HS-5 (cell line): ENCODE results near the gene BAZ2B.
"Not testable (repeated sequence)": the region's sequence is repeated elsewhere in the genome, so short reads cannot be mapped to it uniquely, and the experiment has no call there.

Experiments
- DNase-seq: peaks from one replicate; pipeline ENCODE4 v3.0.0-alpha.2; 2012; ENCODE audit warnings: low read depth

The BAZ2B gene

GRCh38 chr2:159535261-159535660 is 81.1 kb downstream of the BAZ2B start:
- DNase-seq, result not testable (repeated sequence)

GRCh38 chr2:159531475-159531874 is 84.9 kb downstream of the BAZ2B start:
- DNase-seq, result no peak

GRCh38 chr2:159526433-159526832 is 89.9 kb downstream of the BAZ2B start:
- no peak for DNase-seq

GRCh38 chr2:159525012-159525411 is 91.3 kb downstream of the BAZ2B start:
- DNase-seq, result no peak

GRCh38 chr2:159521272-159521671 is 95.1 kb downstream of the BAZ2B start:
- no peak for DNase-seq

GRCh38 chr2:159518321-159519005 is 97.9 kb downstream of the BAZ2B start:
- no peak for DNase-seq

GRCh38 chr2:159516241-159516758 is 100.0 kb downstream of the BAZ2B start:
- DNase-seq, result no peak

- no peak for DNase-seq
These were observed 100.9 kb downstream of the BAZ2B start for GRCh38 chr2:159515441-159515840.

- DNase-seq, result no peak
These were observed 102.6 kb downstream of the BAZ2B start for GRCh38 chr2:159513745-159514144.

- DNase-seq, result no peak
These were observed 108.2 kb downstream of the BAZ2B start for GRCh38 chr2:159508140-159508539.

- no peak for DNase-seq
These were observed 109.4 kb downstream of the BAZ2B start for GRCh38 chr2:159506764-159507440.

- DNase-seq, result no peak
These were observed 110.1 kb downstream of the BAZ2B start for GRCh38 chr2:159506202-159506601.

GRCh38 chr2:159505196-159505595 is 111.2 kb downstream of the BAZ2B start:
- no peak for DNase-seq

- DNase-seq, result no peak
These were observed 114.6 kb downstream of the BAZ2B start for GRCh38 chr2:159501743-159502142.

GRCh38 chr2:159497847-159498246 is 118.5 kb downstream of the BAZ2B start:
- no peak for DNase-seq

GRCh38 chr2:159497256-159497655 is 119.1 kb downstream of the BAZ2B start:
- peak; percentile 89 for DNase-seq

GRCh38 chr2:159489476-159489875 is 126.9 kb downstream of the BAZ2B start:
- DNase-seq, result no peak

- no peak for DNase-seq
These were observed 131.8 kb downstream of the BAZ2B start for GRCh38 chr2:159484532-159484931.

GRCh38 chr2:159476329-159476728 is 140.0 kb downstream of the BAZ2B start:
- DNase-seq, result no peak

- no peak for DNase-seq
These were observed 140.6 kb downstream of the BAZ2B start for GRCh38 chr2:159475793-159476192.

GRCh38 chr2:159471340-159471739 is 145.0 kb downstream of the BAZ2B start:
- DNase-seq, result no peak

- no peak for DNase-seq
These were observed 148.1 kb downstream of the BAZ2B start for GRCh38 chr2:159468257-159468656.

- no peak for DNase-seq
These were observed 153.4 kb downstream of the BAZ2B start for GRCh38 chr2:159462961-159463360.
